Activated CD4-positive, alpha-beta T cell treated with anti-CD3 and anti-CD28 coated beads, Interleukin-2, Interleukin-4, amounts not matched to agents 100 ng/mL and 50 ng/mL, durations not matched to agents 16 hours and 8 hours (primary cell): ENCODE measurements around the gene EZH2.

Source experiments
- DNase-seq: peaks from one replicate; pipeline ENCODE4 v3.0.0-alpha.2; 2020; ENCODE audit warnings: low spot score

The EZH2 gene

GRCh38 chr7:148898845-148899484 lies 14.9 kb upstream of the EZH2 start:
- DNase-seq = no peak

DNA sequence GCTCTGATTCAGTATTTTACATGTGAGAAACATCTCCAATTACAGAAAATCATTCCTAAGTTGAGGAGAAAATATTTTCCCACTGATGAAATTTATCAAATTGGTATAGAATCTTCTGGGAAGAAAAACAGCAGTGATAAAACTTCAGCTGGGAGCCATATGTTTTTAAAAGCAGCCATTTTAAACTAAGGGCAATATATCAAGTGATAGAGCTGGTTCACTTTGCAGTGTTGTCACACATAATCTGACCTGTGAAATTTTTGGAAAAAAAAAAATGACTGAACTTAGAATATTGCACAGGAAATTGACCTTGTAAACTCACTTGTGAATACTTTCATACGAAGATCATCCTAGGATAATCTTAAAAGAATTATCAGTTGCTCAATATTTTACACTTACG lies 10.5 kb upstream of the EZH2 start:
- no peak for DNase-seq

DNA sequence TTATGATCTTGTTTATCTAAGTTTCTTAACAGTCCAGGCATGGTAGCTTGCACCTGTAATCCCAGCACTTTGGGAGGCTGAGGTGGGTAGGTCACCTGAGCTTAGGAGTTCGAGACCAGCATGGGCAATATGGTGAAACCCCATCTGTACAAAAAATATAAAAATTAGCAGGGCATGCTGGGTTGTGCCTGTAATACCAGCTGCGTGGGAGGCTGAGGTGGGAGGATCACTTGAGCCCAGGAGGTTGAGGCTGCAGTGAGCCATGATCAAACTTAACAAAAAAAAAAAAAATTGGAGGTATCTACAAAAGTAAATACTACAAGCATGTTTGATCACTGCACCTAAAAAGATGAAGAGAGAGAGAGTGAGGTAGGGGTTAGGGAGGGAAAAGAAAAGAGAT lies 9.0 kb upstream of the EZH2 start:
- DNase-seq = no peak

GRCh38 chr7:148888300-148888699 lies 4.2 kb upstream of the EZH2 start:
- DNase-seq = no peak

DNA sequence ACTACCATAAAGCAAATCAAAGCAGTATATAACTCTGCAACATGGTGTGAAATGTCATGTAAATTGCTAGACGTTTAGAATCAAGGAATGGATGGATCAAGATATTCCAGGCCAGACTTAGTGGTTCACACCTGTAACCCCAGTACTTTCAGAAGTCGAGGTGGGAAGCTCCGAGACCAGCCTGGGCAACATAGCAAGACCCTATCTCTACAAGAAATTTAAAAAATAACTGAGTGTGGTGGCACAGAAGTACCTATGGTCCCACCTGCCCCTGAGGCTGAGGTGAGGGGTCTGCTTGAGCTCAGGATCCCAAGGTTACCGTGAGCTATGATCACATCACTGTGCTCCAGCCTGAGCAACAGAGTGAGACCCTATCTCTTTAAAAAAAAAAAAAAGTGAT lies 2.8 kb upstream of the EZH2 start:
- DNase-seq = no peak

DNA sequence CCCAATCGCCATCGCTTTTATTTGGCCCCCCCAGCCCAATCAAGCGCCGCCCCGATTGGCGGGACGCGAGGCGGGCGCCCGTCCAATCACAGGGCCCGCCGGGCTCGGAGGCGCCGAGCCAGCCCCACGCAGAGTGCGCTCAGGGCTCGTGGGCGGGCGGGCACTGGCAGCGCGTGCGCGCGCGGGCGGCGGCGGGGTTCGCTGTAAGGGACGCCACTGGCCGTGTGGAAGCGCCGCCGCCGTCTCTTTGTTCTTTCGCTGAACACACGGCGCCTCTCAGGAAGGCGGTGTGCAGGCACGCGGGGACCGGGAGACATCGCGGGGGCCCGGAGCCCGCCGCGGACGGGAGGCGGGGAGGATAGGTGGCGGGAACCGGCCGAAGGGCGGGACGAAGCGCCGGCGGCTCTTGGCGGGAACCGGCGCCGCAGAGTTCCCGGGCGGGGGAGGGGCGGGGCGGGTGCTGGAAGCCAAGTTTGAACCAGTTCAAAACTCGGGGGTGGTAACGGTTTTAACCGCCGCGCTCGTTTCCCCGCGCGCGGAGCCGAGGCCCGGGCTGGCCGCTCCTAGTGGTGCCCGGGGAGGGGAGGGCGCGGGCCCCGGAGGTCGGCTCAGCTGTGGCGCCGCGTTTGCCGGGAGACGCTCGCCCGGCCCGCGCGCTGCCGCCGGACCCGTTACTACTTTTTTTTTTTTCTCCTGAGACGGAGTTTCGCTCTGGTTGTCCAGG lies 370 bp upstream of the EZH2 start:
- peak; percentile 95 for DNase-seq

GRCh38 chr7:148883266-148884048 lies 634 bp downstream of the EZH2 start:
- peak; percentile 30 for DNase-seq

GRCh38 chr7:148882841-148883265 lies 1.2 kb downstream of the EZH2 start:
- DNase-seq = peak; percentile 12

DNA sequence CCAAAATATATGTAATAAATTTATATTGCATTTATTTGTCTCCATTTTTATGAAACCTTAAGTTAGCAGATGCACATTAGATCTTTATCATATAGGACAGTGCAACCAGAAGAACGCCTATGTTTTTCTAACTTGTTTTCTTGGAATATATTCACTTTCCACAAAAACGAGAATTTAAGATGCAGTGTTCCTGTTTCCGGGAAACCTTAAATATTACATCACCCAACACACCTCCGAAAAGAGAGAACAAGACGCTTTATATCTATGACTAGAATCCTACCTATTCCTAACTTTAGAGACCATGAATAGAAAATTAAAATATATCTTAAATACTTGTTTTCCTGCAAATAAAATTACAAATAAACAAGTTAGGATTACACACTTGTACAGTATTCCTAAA lies 1.9 kb downstream of the EZH2 start:
- no peak for DNase-seq

DNA sequence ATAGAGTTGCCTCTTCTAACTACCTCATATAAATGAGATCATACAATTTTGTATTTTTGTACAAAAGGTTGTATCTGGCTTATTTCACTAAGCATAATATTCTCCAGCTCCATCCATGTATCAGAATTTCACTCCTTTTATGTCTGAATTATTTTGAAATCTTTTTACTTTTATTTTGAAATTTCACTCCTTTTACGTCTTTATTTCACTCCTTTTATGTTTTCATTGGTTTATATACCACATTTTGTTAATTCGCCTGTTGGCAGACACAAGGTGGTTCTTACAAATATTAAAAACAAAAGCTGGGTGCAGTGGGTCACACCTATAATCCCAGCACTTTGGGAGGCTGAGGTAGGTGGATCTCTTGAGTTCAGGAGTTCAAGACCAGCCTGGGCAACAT lies 5.8 kb downstream of the EZH2 start:
- no peak for DNase-seq

DNA sequence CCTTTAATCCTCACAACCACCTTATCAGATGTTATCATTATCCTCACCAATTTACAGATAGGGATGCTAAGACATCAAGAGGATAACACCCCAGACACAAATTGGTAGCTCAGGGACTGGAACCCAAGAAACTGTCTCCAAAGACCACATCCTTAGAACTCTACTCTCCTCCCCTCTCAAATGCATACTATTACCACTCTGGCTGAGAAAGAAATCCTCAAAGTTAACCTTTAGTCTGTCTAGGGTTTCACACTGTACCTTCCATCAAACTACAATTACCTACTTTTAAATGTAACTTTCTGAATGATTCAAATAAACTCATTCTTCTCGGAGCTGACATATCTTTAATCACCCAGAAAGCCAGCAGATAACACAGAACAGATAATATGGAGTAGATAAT lies 6.6 kb downstream of the EZH2 start:
- no peak for DNase-seq

- no peak for DNase-seq
Observed at GRCh38 chr7:148872188-148872587, 11.9 kb downstream of the EZH2 start.

- DNase-seq = no peak
Observed at GRCh38 chr7:148871551-148871950, 12.5 kb downstream of the EZH2 start.

DNA sequence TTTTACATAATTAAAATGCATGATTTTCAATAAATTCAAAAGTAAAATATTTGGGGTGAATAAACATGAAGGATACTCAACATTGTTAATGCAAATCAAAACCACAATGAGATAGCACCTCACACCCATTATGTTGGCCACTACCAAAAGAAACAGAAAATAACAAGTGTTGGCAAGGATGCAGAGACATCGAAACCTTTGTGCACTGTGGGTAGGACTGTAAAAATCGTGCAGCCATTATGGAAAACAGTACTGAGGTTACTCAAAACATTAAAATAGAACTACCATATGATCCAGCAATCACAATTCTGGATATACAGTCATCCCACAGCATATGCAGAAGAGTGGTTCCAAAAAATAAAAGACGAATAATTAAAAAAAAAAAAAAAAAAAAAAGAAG lies 13.1 kb downstream of the EZH2 start:
- DNase-seq = peak; percentile 27

DNA sequence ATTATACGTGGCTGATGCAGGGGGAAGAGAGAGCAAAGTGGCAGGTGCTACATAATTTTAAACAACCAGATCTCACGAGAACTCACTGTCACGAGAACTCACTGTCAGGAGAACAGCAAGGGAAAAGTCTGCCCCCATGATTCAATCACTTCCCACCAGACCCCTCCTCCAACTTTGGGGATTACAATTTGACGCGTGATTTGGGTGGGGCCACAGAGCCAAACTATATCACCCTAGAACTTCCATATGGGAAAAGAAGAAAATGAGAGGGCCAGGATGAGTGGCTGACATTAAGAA lies 15.8 kb downstream of the EZH2 start:
- no peak for DNase-seq

DNA sequence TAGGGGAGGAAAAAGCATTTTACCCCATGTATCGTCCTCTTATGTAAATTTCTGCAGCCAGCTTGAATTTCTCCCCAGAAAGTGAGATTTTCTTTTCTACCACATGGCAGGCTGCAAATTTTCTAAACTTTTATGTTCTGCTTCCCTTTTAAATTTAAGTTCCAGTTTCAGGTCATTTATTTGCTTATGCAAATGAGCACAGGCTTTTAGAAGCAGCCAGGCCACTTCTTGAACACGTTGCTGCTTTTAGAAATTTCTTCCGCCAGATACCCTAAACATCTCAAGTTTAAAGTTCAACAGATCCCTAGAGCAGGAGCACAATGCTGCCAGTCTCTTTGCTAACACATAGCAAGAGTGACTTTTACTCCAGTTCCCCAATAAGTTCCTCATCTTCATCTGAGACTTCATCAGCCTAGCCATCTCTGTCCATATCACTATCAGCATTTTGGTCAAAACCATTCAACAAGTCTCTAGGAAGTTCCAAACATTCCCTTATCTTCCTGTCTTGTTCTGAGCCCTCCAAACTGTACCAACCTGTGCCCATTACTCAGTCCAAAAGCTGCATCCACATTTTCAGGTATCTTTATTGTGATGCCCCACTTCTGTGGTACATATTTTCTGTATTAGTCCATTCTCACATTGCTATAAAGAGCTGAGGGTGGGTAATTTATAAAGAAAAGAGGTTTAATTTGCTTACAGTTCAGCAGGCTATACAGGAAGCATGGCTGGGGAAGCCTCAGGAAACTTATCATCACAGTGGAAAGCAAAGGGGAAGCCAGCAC lies 16.3 kb downstream of the EZH2 start:
- DNase-seq = no peak

DNA sequence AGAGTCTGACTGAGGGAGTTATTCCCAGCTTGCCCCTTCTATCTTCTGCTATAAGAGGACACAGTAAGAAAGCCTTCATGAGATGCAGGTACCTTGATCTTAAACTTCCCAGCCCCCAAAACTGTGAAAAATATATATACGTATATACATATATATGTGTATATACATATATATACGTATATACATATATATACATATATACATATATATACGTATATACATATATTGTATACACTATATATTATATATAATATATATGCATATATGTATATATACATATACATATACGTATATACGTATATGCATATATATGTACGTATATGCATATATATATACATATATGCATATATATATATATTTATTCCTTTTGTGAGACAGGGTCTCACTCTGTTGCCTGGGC lies 17.7 kb downstream of the EZH2 start:
- DNase-seq = no peak

GRCh38 chr7:148865283-148865682 lies 18.8 kb downstream of the EZH2 start:
- no peak for DNase-seq

GRCh38 chr7:148863324-148863723 lies 20.8 kb downstream of the EZH2 start:
- DNase-seq = no peak

DNA sequence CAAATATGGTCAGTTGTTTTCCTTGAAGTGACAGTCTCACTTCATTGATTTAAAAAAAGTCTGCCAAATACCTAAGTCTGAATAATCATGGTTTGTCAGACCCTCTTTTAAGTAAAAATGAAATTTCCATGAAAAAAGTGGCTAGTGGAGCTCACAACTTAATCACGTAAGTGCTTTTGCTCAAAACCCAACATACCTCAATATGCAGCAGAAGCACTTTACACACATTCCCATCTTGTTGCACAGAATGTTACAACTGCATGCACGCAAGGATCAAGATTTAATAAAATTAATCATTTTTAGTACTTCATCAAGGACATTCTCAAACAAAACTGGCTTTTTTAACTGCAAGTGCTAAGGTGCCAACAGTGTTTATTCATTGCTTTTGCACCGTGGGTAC lies 21.6 kb downstream of the EZH2 start:
- no peak for DNase-seq

GRCh38 chr7:148858489-148858888 lies 25.6 kb downstream of the EZH2 start:
- DNase-seq = no peak

- DNase-seq = peak; percentile 71
Observed at GRCh38 chr7:148856891-148857290, 27.2 kb downstream of the EZH2 start.

GRCh38 chr7:148856578-148856881 lies 27.6 kb downstream of the EZH2 start:
- no peak for DNase-seq
